KG1 (cell line): Measurements from ENCODE around the gene TP53I11.
A peak's percentile ranks its signal among the peaks of the same experiment; 100 is the strongest.

Experiments
- DNase-seq: peaks from one replicate; lab custom pipeline; 2025; lab: John Stamatoyannopoulos, UW

TP53I11 gene

DNA sequence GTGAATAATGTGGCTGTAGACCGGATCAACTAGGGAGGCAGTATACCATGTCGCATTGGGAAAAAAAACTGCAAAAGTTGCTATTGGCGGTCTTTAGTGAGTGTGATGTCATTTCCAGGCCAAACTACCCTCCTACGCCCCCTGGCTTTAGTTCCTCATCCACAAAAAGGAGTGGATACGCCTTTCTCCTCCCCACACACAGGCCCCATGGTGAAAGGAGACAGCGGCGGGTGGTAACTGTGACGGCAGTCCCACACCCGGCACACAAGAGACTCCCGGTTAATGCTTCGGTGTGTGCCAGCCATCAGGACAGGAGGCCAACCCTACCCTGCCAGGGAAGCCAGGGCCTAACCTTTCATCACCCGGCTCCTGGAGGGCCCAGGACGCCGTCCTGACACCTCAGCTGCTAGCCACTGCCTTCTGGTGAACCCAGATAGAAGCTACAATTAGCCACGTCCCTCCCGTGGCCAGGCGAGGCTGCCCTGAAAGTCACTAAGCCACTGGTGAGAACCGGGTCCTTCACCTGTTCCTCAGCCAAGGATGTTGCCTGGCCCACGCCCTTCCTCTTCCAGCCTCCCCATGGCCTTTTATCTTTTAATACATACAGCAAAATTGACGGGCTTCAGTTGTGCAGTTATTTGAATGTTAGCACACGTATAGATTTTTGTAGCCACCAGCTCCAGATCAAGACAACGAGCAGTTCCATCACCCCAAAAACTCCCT lies 10.8 kb downstream of the TP53I11 start:
- DNase-seq = no peak

DNA sequence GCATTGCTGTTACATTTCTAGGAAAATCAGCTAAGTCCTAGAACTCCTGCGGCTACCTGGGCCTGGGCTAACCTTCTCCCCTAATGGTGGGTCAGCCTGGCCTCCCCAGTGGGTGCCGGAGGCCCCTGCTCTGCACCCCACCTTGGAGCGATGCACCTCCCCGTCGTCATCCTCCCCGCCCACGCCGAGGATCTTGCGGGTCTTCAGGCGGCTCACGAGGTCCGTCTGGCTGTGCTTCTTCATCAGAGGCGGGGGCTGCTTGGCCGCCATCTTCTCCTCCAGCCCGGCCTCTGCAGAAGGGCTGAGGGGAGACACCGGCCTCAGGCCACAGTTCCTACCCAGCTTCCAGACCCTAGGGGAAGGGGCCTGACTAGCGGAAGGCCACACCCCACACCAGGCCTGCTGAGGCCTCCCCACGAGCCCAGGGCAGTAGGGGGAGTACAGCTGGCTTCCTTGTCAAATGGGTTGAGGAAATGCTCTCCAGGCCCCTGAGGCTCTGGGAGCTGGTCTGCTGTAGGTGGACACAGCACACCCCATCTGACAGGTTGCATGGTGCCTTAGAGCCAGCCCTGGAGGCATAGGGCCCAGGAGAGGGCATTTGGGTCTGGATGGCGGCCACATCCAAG lies 12.5 kb downstream of the TP53I11 start:
- DNase-seq = no peak

DNA sequence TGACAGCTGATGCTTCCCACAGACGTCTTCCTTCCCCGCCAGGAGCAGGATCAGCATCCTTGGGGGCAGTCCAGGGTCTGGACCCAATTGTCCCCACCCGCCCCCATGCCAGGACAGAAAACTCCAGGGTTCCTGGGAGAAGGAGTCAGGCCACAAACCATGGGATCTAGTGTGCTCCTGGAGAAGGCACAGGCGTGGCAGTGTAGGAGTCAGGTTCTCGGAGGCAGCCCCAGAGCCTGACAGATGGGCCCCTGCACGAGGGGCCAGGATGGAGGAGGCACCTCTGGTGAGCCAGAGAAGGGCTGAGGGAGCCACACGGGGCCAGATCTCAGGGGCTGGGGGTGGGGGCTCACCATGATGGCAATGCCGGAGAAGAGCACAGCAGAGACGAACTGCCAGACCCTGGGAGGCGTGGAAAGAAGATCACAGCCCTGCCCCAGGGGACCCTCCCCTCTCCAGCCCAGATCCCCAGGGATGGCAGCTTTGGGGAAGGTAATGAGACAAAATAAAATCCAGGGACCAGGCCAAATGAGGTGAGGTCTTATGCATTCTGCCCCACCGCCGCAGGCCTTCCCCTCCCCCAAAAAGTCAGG lies 13.6 kb downstream of the TP53I11 start:
- no peak for DNase-seq

DNA sequence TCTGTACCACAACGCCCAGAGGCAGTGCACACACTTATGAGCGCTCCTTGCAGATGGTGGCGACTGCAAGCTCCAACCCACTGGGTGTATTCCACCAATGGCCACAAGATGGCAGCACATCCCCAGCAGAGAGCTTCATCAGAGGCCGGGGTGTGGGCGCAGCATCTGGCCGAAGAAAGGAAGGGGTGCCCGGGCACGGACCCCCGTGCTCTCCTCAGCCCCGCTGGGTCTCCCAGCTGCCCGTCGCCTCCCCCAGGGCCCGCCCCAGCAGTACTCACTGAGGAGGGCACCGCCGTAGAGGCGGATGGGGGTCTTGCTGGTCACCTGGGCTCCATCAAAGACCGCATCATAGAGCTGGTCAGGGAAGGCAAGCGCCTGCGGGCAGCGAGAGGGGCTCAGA lies 14.2 kb downstream of the TP53I11 start:
- peak; percentile 60 for DNase-seq

DNA sequence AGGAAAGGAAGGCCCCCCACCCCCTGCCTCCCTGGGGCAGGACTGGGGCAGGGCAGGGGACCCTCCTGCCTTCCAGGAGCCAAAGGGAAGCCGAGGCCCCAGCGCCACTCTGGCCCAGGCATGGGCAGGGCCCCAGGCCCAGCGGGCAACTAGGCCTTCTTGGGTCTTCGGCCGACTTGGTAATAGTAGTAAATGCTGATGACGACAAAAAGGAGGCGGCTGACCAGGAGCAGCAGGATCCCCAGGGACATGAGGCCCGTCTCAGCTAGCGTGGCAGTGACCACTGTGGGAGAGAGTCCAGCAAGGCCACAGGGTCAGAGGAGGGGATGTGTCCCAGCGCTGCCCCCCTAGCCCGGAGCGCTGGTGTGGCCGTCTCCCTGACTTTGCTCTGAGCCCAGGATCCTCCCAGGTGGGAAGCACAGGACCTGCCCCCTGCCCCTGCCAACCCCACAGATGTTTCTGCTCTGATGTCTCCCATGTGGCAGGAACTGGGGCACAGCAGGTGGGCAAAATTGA lies 15.9 kb downstream of the TP53I11 start:
- no peak for DNase-seq

DNA sequence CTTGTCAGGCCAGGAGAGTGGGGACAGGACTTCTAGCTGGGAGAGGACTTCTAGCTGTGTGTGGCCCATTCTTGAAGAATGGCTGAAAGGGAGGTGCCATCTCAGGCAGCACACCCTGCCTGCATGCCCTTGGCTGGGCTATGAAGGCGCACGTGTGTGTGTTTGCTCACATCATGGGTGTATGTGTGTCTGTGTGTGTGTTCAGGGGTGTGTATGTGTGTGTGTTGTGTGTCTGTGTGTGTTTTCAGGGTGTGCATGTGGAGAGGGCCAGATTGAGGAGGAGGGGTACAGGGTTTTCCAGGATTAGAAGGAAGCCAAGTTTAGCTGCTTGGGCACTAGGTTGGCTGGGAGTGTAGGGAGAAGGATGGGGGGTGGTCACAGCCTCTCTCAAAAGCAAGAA lies 16.6 kb downstream of the TP53I11 start:
- DNase-seq = no peak

DNA sequence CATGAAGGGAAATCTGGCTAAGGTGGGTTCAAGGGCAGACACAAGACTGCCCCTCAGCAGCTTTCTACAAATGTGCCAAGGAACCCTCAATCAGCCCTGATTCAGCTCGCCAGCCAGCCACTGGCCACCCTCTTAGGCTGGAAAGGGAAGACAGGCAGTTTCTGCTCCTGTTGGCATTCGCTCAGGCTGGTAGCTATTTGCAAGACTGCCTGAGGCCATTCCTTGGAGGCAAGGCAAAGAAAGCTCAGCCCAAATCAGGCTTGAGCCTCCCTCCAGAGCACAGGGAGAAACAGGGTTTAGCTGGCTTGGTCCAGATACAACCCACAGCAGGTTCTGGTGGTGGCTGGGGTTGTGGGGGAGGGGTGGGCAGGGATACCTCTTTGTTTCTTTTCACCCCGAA lies 19.2 kb downstream of the TP53I11 start:
- DNase-seq = no peak

DNA sequence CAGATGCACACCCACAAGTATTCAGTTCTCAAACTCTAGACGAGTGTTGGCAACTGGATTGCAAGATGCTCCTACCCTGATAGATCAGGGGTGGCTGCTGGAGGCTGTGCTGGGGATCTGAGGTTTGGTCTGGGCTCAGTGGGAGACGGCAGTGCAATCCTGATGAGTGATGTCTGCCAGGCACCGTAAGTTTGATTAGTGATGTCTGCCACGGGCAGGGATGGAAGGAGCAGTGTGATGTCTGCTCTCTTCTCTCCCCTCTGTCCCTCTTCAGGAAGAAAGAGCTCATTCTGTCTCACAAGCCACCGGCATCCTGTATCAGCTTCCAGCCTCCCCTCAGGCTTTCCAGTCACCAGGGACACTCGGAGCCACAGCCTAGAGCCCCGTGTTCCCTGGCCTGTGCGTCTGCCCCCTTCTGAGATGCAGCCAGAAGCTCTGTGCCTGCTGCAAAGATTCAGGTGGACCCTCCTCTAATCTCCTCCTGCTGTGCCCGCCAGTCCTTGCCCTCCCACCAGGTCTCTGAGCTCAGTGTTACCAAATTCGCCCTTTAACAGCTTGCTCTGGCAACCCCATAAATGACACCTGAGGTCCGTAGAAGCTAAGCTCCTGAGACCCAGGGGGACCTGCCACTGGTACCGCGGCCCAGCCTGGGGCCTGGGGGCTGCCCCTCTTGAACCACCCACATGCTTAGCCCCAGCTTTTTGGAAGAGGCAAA lies 19.9 kb downstream of the TP53I11 start:
- DNase-seq = no peak

DNA sequence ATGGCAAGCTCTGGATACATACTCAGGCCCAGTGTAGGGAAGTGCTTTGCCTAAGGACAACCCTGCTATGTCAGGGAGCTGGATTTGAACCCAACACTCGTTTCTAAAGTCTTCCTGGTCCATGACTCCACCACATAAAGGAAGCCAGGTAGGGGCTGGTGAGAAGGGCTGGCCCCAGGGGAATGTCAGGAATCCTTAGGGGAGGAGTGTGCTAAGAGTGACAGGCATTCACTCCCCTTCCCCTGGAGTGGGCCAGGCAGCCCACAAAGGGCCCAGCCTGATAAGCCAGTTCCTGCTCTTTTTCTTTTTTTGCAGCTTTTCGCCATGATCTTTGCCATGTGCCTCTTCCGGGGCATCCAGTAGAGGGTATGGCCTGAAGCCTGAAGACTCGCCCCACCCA lies 21.9 kb downstream of the TP53I11 start:
- DNase-seq = no peak

DNA sequence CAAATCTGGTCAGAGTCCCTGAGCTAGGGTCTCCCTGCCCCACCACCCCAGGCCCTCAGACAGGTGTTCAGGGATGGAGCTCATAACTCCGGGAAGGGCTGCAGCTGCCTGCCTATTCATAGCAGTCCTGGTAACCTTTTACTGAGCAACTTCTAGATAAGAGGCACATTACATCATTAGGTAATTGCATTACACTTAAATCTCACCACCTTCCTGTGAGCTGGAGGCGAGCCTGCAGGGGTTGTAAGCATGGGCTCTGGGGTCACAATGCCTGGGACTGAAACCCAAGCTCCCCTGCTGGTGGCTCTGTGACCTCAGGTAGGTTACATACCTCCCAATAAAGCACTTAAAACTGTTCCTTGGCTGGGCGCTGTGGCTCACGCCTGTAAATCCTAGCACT lies 22.5 kb downstream of the TP53I11 start:
- no peak for DNase-seq

DNA sequence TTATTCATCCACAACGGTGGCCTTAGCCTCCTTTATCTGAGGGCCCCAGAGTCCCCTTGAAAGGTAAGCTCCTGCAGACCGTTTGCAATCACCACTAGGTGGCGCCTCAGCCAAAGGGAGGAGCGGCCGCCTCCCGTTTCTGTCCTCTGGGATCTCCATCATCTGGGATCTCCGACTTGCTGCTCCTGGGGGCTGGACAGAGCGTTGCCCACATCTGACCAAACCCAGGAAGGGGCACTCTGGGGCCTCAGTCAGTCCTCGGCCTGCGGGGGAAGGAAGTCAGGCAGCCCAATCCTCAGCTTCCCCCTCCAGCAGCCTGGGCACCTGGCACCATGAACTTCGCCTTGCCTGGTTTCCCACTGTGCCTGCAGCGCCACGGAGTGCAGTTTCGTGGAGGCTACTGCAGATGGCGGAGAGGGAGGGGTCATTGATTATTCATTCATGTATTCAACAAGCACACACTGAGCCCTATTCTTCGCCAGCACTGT lies 23.5 kb downstream of the TP53I11 start:
- no peak for DNase-seq

DNA sequence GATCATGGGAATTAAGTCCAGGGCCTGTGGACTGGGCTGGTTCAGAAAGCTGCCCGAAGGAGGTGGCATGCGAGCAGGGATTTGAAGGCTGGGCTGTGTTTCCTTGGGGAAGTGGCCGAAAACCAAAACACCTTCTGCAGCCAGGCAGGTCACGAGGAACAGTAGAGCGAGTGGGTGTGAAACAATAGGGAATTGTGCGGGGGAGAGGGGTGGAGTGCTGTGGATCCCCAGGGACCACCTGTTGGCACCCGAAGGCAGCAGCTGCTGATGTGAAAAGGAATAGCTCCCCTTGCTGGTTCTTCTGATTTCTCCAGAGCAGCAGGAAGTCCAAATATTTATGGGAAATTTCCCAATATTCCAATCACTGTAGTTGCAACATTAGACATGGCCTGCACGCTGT lies 24.6 kb downstream of the TP53I11 start:
- DNase-seq = no peak

DNA sequence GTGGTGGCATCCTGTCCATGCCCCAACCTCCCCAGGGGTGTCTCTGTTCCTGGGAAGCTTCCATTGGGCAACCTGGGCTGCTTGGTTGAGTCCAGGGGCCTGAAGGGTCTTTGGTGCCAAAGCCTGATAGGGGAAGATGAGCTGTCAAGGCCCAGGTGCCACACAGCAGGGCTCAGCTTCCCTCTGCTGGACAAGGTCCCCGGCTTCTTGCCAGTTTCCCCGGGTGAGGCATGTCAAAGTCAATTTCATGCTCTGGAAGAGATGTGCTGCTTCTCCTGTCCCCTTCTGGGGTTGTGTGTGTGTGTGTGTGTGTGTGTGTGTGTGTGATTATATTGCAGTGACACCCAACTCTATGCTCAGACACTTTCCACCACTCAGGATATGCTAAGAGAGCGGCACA lies 26.9 kb downstream of the TP53I11 start:
- no peak for DNase-seq

DNA sequence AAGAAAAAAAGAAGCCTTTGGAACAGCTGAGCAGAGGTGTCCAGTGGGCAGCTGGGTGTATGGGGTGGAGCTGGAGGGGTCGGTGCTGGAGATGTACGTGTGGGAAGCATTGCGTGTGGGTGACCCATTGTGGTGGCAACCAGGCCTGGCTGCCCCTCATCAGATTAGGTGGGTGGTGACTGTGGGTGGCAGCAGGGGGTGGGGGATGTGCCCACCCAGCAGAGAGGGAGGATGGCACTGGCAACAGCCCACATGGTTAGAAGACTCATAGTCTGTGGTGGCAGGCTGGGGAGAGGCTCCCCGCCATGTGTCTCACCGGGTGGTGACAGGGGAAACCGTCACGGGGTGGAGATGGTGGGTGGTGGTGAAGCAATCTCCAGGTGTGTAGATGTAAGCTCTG lies 27.6 kb downstream of the TP53I11 start:
- no peak for DNase-seq

DNA sequence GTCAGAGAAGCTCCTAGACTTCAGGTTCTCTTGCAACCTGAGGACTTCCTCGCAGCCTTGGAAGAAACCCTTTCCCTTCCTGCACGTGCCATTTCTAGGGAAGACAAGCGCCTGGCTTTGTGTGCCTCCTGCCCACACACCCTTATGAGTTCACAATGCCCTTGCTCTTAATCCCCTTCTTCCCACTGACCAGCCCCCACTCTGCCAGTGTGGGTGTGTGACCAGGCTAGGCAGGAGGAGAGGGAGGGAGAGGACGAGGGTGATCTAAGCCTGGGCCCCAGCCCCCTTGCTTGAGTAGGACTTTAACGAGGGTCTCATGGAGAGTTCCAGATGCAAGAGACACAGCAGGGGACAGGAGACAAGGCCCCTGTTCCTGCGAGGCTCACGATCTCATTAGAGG lies 30.2 kb downstream of the TP53I11 start:
- DNase-seq = no peak

DNA sequence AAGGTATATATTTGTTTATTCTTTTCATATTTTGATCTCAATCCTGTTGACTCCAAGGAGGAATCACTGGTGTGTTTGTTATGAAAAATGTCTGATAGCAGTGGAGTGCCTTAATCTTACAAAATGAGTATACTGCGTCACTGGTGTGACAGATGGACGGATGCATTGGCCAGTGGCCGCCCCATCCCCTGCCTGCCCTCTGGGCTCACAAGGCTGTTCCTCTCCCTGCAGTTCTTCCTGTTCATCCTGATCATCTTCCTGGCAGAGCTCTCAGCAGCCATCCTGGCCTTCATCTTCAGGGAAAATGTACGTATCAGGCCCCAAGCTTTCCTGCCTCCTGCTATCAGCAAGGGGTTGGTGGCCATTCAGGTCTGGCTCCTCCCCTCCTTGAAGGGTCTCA lies 32.9 kb downstream of the TP53I11 start:
- no peak for DNase-seq

DNA sequence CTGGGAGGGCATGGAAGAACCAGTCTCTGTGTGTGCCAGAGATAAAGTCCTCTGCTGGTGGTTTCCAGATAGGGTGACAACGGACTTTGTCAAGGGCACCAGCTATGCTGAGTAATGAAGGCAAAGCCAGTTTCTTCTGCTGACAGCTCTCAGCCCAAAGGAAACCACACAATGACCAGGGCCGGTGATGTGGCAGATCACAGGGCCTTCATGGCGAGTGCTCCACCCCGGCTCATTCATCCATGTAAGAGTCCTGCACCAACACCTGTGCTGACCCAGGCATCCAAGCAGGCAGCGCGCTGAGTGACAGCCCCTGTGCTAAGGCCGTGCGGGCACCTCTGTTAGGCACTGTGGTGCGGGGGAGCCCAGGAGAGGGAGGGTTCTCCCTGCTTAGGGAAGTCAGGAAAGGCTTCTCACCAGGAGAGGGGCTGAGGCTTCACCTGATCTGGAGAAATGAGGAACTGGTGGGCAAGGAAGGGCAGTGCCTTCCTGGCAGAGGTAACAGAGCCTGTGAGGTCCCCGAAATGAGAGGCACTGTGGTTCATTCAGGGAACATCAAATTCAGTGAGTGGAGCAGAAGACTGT lies 33.8 kb downstream of the TP53I11 start:
- DNase-seq = no peak

DNA sequence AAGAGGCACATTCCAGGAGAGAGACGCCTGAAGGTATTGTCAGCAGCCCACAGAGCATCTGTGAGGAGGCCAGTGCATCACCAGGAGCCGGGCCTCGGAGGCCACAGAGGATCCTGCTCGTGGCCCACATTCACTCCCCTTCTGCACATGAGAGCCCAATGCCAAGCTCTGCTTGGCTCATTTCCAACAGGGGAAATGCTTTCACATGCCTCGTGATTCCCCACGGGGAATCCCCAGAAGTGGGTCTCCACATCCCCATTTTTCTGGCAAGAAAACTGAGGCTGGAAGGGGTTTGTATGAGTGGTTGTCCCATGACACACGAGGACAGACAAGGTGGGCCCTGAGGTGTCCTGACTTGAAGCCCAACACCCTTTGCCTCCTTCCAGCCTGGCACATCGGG lies 34.4 kb downstream of the TP53I11 start:
- DNase-seq = no peak

DNA sequence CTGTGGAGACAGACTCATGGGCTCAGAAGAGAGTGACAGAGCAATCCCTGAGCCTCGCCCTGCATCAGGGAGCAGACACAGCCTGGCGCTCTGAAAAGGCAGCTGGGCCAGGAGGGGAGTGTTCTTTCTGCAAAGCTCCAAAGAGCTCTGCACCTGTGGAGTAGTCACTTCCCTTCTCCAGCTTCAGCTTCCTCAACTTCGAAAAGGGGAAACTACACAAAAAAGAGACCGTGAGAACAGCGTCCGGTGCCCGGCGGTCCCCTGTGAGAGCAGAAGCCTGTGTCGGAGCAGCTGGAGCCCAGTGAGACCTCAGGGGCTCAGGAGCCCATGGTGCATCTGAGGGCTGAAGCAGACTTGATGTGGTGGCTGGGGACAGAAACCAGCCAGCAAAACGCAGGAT lies 35.1 kb downstream of the TP53I11 start:
- peak; percentile 22 for DNase-seq

DNA sequence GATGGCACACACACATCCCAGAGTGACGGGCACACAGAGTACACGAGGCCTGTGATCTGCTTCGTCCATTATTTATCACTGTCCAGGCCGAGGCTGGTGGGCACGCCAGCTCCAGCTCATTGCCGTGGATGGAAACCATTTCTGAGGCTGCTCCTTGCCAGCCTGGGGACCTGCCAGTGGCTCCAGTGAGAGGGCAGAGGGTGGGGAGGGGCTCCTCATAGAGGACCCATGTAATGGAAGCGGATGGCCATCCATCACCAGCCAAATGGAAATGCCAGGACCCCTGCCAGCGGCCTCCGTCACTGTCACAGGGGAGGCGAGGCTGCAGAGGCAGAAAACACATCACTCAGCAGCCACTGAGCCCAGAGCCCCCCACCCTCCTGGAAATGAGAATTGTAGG lies 35.7 kb downstream of the TP53I11 start:
- no peak for DNase-seq

DNA sequence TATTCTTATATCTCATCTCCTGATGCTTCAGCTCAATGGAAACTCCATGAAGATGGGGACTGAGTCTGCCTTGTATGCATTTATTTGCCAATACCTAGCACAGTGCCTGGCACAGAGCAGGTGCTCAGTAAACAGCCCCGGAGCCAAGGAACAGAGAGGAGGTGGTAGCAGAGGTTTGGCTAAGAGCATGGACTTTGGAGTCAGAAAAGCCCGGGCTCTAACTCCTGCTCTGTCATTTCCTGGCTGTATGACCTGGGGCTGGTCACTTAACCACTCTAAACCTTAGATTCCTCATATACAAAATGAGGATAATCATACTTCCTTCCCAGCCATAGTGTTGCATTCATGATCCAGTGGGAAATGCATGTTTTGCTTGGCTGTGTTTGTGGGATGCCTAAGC lies 36.6 kb downstream of the TP53I11 start:
- DNase-seq = no peak

DNA sequence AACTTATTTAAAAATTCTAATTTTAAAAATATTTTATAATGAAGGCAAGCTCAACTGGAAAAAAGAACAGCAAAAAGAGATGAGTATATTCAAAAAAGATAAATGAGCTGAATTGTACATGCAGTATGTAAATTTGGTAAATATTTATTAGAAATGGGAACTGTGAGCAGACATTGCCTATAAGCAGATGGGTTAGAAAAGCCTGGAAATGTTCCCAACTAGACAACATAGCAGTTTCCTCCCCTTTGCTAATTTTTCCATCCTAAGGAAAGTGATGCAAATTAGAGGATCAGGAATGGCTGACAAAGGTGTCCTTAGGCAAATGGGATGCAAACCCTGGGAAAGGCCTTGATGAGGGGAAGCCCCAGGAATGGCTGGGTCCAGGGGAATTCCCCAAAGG lies 37.2 kb downstream of the TP53I11 start:
- no peak for DNase-seq
